Osteoblast (primary cell): ENCODE data around the gene ACADM. TPM values are rescaled to one million over a fixed set of nuclear protein-coding genes. Genes with fewer than 3 reads are reported as not detected.
"Not testable (repeated sequence)": the region's sequence is repeated elsewhere in the genome, so short reads cannot be mapped to it uniquely, and the experiment has no call there.

Source experiments
- DNase-seq: peaks from one replicate; pipeline ENCODE4 v3.0.0; 2011; ENCODE audit warnings: low spot score, mixed read lengths; ENCODE audit not compliant: insufficient read length; ENCODE audit errors: missing footprints
- H2AFZ ChIP-seq: 2 replicates; pipeline ENCODE4 v1.6.0; 2011; ENCODE audit warnings: mild to moderate bottlenecking, low read length
- H3K27ac ChIP-seq: 2 replicates; pipeline ENCODE4 v1.5.1; 2011; ENCODE audit warnings: mild to moderate bottlenecking, low read depth, low read length, moderate library complexity
- H3K27me3 ChIP-seq: 2 replicates; pipeline ENCODE4 v1.6.0; 2012; ENCODE audit warnings: mild to moderate bottlenecking, control low read depth, inconsistent platforms, low read length, moderate library complexity; ENCODE audit not compliant: insufficient read depth
- H3K36me3 ChIP-seq: 2 replicates; pipeline ENCODE4 v1.5.1; 2011; ENCODE audit warnings: mild to moderate bottlenecking, low read length, control low read depth, moderate library complexity; ENCODE audit not compliant: insufficient read depth
- H3K4me1 ChIP-seq: 2 replicates; pipeline ENCODE4 v1.5.1; 2011; ENCODE audit warnings: mild to moderate bottlenecking, low read length, control low read depth, moderate library complexity; ENCODE audit not compliant: insufficient read depth
- H3K4me2 ChIP-seq: 2 replicates; pipeline ENCODE4 v1.6.0; 2011; ENCODE audit warnings: mild to moderate bottlenecking, low read length; ENCODE audit not compliant: insufficient read depth
- H3K4me3 ChIP-seq: fragments of 200-600 bp; sonication (generic); 3 replicates; pipeline ENCODE4 v1.5.1; 2012; ENCODE audit warnings: mild to moderate bottlenecking, low read length, inconsistent platforms; ENCODE audit not compliant: insufficient read depth
- H3K79me2 ChIP-seq: 2 replicates; pipeline ENCODE4 v1.6.0; 2012; ENCODE audit warnings: mild to moderate bottlenecking, low read length, control low read depth, inconsistent platforms; ENCODE audit not compliant: insufficient read depth
- H3K9me3 ChIP-seq: 2 replicates; pipeline ENCODE4 v1.5.1; 2011; ENCODE audit warnings: low read depth, low read length, control low read depth
- H4K20me1 ChIP-seq: 2 replicates; pipeline ENCODE4 v1.6.0; 2012; ENCODE audit warnings: mild to moderate bottlenecking, low read length, control low read depth; ENCODE audit not compliant: insufficient read depth
- CTCF ChIP-seq: IDR thresholded peaks from 2 replicates; pipeline ENCODE4 v1.5.1; 2011; ENCODE audit warnings: mild to moderate bottlenecking, low read depth, low read length, moderate library complexity; ENCODE audit errors: extremely low read depth
- small RNA-seq: library from RNA; depleted of rRNA; stranded (forward); fragments of <200 nt; gene quantifications from one replicate; pipeline ENCODE3, GENCODE V24; 2012
- total RNA-seq: library from RNA; depleted of rRNA; stranded (reverse); fragments of >200 nt; gene quantifications from 2 replicates; pipeline ENCODE4 v1.2.3, GENCODE V29; 2012

Gene ACADM
- total RNA-seq, 1 donor = 33.7 TPM

GRCh38 chr1:75808921-75809320, 84.4 kb downstream of the ACADM start:
- TF ChIP-seq CTCF = no peak
- H3K27me3 ChIP-seq = no peaks in the 10 kb centered on the region
- H3K4me3 ChIP-seq = no peak overlapping the region
- no peaks in the 10 kb centered on the region for H3K4me1 ChIP-seq
- H3K4me2 ChIP-seq = no peak overlapping the region
- no peak for DNase-seq
- H2AFZ ChIP-seq = no peak overlapping the region
- H3K27ac ChIP-seq = no peak overlapping the region
- no peaks in the 10 kb centered on the region for H3K36me3 ChIP-seq
- no peaks in the 10 kb centered on the region for H4K20me1 ChIP-seq
- no peaks in the 10 kb centered on the region for H3K9me3 ChIP-seq
- no peaks in the 10 kb centered on the region for H3K79me2 ChIP-seq

- not testable (repeated sequence) for H4K20me1 ChIP-seq, H3K4me2 ChIP-seq, H3K36me3 ChIP-seq, H3K27ac ChIP-seq, H3K4me3 ChIP-seq, H3K9me3 ChIP-seq, H3K79me2 ChIP-seq, DNase-seq, H3K4me1 ChIP-seq, H3K27me3 ChIP-seq, H2AFZ ChIP-seq
Measured at GRCh38 chr1:75810113-75810512, 85.6 kb downstream of the ACADM start.

- Histone ChIP-seq H3K4me2 (no peak overlapping the region), H2AFZ (no peak overlapping the region), H3K27me3 (no peaks in the 10 kb centered on the region), H3K79me2 (no peaks in the 10 kb centered on the region), H3K36me3 (no peaks in the 10 kb centered on the region), H4K20me1 (no peaks in the 10 kb centered on the region), H3K4me3 (no peak overlapping the region), H3K9me3 (no peaks in the 10 kb centered on the region), H3K27ac (no peak overlapping the region), H3K4me1 (no peaks in the 10 kb centered on the region)
- DNase-seq = peak; percentile 75
- no peak for TF ChIP-seq CTCF
Measured at GRCh38 chr1:75811211-75811981, 86.9 kb downstream of the ACADM start.

GRCh38 chr1:75812065-75812464, 87.6 kb downstream of the ACADM start:
- no peaks in the 10 kb centered on the region for H3K79me2 ChIP-seq
- H3K4me2 ChIP-seq = no peak overlapping the region
- H3K4me3 ChIP-seq = no peak overlapping the region
- no peaks in the 10 kb centered on the region for H4K20me1 ChIP-seq
- no peak overlapping the region for H3K27ac ChIP-seq
- H3K4me1 ChIP-seq = no peaks in the 10 kb centered on the region
- H3K9me3 ChIP-seq = no peaks in the 10 kb centered on the region
- H2AFZ ChIP-seq = no peak overlapping the region
- no peak for TF ChIP-seq CTCF
- H3K27me3 ChIP-seq = no peaks in the 10 kb centered on the region
- no peak for DNase-seq
- no peaks in the 10 kb centered on the region for H3K36me3 ChIP-seq

Small RNAs within 50 kb of the gene (small RNA-seq; reads per million reads assigned to genes)
- gene SNORD45A (not detected), gene SNORD45B (not detected), gene SNORD45C (not detected)

Other genes with a start within 250 kb of the ACADM start
- gene SLC44A5, start 113.6 kb upstream of the ACADM start, total RNA-seq = under 0.01 and 0.36 TPM in 2 replicates
- gene RABGGTB, start 61.5 kb downstream of the ACADM start, total RNA-seq = 66.0 and 76.0 TPM in 2 replicates
- gene MSH4, start 72.2 kb downstream of the ACADM start, total RNA-seq = under 0.01 and 0.29 TPM in 2 replicates
- not detected in 2 replicates for gene ASB17, start 207.7 kb downstream of the ACADM start, total RNA-seq